GM18511 (cell line): ENCODE data around the gene CYB5D1.
A peak's percentile ranks its signal among the peaks of the same experiment; 100 is the strongest.

Source experiments
- ATAC-seq: cut with Tn5 transposase; IDR thresholded peaks from one replicate; pipeline ENCODE4 v1.9.1; 2021; ENCODE audit warnings: mild to moderate bottlenecking, moderate library complexity; ENCODE audit not compliant: unreplicated experiment

CYB5D1 gene

GRCh38 chr17:7833795-7834541 is 23.8 kb upstream of the CYB5D1 start, which contains the start of gene KDM6B:
TSS of gene KDM6B (plus strand) at chr17:7834217. CDS start at chr17:7845555, 11,338 bp downstream.
- ATAC-seq: peak; percentile 45

DNA sequence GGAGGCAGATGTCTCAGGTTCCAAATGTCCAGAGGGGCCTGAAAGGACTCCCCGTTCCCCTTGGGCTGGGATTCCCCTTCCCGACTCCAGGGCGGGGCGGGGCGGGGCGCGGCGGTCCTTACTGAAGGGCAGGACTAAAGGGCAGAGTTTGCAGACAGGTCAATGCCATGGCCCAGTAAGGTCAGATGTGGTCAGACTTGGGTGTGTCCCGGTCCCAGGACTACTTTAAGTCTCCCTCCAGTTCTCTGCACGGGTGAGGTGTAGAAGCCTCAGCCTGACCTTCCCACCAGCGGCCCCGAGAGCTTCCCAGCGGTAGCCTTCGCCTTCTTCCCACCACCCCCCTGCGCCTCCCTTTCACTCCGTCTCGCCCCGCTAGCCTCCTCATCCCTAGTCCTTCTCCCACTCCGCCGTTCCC is 23.3 kb upstream of the CYB5D1 start:
- peak; percentile 20 for ATAC-seq

DNA sequence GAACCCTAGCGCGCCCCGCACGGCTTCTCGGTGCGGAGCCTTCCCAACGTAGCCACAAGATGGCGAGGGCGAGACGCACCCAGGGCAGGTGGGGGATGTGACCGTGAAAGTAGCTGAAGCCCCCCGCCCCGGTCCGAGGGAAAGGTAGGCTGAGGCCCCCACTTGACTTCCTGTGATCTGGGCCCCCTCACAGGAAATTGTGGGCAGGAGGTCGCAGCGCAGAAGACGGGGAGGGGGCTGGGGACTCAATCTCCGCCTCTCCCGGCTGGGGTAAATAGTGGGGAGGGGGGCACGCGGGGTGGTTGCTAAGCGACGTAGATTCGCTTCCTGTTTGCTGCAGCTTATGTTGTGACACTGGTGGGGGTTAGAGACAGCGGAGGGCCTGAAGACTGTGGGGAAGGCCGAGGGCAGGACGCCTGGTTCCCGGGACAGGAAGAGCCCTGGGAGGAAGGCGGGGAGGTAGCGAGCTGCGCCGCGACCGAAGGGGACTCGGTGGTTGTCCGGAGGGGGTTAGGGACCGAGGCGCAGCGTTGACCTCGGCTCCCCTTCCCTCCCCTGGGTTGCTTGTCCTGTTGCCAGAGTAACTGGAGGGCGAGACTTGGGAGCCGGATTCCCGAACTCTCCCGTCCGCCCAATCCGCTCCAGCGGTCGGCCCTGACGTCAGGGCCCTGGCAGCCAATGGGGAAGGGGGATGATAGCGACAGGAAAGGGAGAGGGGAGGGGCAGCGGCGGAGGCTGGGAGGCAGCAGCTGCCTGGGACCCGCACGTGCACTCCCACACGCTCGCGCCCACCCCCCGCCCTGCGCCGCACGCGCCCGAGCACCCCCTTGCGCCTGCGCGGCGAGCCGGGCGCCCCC is 22.6 kb upstream of the CYB5D1 start:
- ATAC-seq: peak; percentile 49

- ATAC-seq: peak; percentile 33
Measured at GRCh38 chr17:7835814-7836595, 21.8 kb upstream of the CYB5D1 start.

DNA sequence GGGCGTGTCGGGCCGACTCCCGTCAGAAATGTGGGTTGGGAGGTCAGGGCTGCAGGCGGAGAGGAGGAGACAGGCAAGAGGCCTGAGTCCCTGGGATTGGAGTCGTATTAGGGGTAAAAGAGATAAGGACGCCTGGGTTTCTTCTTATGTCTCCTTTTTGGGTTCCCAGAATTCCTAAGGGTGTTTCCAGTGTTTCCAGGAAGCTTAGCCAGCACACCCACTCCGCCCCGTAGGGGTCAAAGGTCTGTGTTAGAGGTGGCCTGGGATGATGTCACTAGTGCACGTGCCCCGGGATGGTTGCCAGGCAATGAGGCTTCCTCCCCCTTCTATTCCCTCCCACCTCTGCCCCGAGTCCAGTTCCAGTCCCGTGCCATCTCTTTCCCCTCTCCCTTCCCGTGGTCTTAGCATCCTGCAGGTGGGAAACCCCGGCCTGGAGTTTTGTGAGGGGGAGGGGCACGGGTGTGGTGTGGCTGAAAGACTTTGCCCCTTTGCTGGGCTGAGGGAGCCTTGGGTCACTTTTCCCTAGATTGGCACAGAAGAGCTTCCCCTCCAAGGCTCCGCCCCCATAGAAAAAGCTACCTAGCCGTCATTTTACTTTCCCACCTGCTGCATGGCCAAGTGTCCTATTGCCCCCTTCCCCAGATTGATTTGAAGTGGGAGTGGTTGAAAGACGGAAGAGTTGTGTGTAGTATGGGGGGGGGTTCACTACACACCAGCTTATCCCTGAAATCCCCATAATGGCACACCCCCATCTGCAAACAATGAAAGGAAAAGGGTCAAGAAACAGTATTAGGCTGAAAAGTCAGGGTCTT is 21.0 kb upstream of the CYB5D1 start:
- no peak for ATAC-seq

DNA sequence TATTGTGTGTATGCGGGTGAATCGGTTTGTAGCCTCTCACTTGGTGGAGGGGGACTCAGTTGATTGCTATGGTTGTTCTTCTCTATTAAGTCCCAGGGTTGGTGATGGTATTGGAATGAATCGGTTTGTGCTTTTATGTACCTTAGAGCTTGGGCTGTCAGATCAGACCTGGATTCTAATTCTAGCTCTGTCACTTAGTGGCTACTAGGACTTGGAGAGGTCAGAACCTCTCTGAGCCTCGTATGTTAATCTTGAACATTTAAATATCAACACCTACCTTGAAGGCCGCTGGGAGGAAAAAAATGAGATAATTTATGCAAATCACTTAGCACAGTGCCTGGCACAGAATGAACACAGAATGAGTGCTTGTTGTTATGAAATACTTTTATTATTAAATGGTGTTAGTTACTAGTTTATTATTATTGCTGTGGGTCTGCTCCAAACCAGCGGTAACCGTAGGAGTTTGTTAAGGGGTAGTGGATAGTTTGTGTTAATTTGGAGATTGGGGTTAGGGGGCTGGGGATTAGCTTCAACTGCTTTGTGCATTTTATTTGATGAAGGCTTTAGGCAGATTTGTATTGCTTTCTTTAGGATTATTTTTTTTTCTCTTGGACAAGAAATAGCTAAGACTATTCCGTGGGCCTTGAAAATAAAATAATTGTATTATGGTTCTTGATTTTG is 20.3 kb upstream of the CYB5D1 start:
- no peak for ATAC-seq

- ATAC-seq: no peak
Measured at GRCh38 chr17:7838090-7839075, 19.4 kb upstream of the CYB5D1 start.

DNA sequence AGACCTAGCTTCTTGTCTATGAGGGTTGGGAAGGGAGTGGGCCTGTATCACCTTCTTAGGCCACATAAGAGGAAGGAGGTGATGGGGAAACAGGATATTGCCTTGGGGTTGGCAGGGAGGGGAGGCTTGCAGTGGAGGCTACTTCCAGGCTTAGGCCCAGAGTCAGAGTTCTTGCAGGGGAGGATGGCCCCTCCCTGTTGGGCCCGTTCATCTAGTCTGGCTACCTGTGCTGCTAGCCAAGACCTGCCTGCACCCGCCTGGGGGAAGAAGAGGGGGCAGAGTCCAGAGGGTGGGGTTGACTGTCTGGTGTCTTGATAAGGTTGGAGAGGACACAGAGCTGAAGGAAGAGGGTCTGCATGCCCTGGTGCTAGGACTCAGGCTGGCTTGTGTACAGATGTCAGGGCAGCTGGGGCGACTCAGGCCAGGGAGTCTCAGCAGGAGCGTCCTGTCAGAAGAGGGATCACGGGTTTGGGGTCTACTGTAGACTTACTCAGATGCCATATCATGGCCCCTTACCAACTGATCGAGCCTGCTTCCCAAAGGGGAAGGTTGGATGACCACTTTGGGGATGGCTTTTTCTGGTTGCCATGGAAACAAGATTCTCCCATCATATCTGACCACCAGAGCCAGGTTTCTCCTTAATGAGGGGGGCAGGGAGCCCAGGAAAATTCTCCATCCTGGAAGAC is 18.5 kb upstream of the CYB5D1 start:
- ATAC-seq: no peak

- ATAC-seq: no peak
Measured at GRCh38 chr17:7839876-7840261, 17.9 kb upstream of the CYB5D1 start.

GRCh38 chr17:7840441-7840840 is 17.4 kb upstream of the CYB5D1 start:
- ATAC-seq: no peak

DNA sequence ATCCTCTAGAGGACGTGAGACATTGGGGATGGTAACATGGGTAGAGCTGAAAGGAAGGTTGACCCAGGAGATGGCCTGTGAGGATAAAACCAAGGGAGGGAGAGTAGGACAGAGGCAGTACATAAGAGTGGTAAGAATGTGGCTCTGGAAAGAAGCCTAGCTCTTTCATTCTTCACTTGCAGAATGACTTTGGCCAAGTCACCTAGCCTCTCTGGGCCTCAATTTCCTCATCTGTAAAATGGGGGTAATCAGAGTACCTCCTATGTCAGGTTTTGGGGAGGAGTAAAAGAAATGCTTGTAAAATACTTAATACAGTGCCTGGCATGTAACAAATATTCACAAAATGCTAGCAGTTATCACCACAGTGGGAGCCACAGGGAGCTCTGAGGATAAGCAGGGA is 16.9 kb upstream of the CYB5D1 start:
- no peak for ATAC-seq

GRCh38 chr17:7841396-7841914 is 16.3 kb upstream of the CYB5D1 start:
- ATAC-seq: peak; percentile 5

GRCh38 chr17:7841915-7842379 is 15.9 kb upstream of the CYB5D1 start:
- ATAC-seq: peak; percentile 20

- peak; percentile 27 for ATAC-seq
Measured at GRCh38 chr17:7842380-7843256, 15.2 kb upstream of the CYB5D1 start.

- ATAC-seq: peak; percentile 1
Measured at GRCh38 chr17:7843257-7843535, 14.6 kb upstream of the CYB5D1 start.

GRCh38 chr17:7843536-7844291 is 14.1 kb upstream of the CYB5D1 start:
- ATAC-seq: peak; percentile 37
